IMR-90 (cell line): ENCODE data around the gene NLE1. TPM values are rescaled to one million over a fixed set of nuclear protein-coding genes. Genes with fewer than 3 reads are reported as not detected.

Experiments
- ATAC-seq: fragments of 200-7000 bp; cut with Tn5 transposase; 2 replicates; pipeline ENCODE4 v1.9.1; 2020; ENCODE audit warnings: low read depth, mild to moderate bottlenecking, moderate library complexity
- BruUV-seq: library from RNA; stranded (reverse); fragments of 400-500 nt; replicated peaks from 2 replicates; lab custom pipeline; 2021; lab: Mats Ljungman, UMichigan
- CTCF ChIA-PET: fragments of 300-600 bp; formaldehyde crosslinking; extraction: SDS; loops from one replicate; lab custom pipeline; 2021; ENCODE audit warnings: antibody characterized with exemption; lab: Yijun Ruan, JAX
- POLR2A ChIA-PET: fragments of 300-600 bp; sonication (Branson Sonifier 250); formaldehyde crosslinking; loops from one replicate; lab custom pipeline; 2022; ENCODE audit warnings: antibody characterized with exemption; ENCODE audit not compliant: unreplicated experiment; lab: Charles Lee
- DNase-seq: peaks from one replicate; pipeline ENCODE4 v3.0.0; 2013
- H2AFZ ChIP-seq: replicated peaks from 2 replicates; pipeline ENCODE3; 2013; ENCODE audit warnings: low read length, mild to moderate bottlenecking; ENCODE audit not compliant: poor library complexity
- H2AK5ac ChIP-seq: 2 replicates; pipeline ENCODE4 v1.6.1; 2013; ENCODE audit warnings: low read depth, low read length, inconsistent platforms
- H2AK9ac ChIP-seq: replicated peaks from 2 replicates; pipeline ENCODE3; 2013; ENCODE audit warnings: mild to moderate bottlenecking, low read depth, low read length, moderate library complexity; ENCODE audit not compliant: poor library complexity
- H2BK120ac ChIP-seq: 2 replicates; pipeline ENCODE4 v1.6.1; 2013; ENCODE audit warnings: low read depth, low read length, inconsistent platforms
- H2BK15ac ChIP-seq: 3 replicates; pipeline ENCODE4 v1.6.1; 2013; ENCODE audit warnings: low read depth, low read length, inconsistent platforms
- H2BK20ac ChIP-seq: 2 replicates; pipeline ENCODE4 v1.6.1; 2013; ENCODE audit warnings: low read depth, mild to moderate bottlenecking, inconsistent platforms, low read length, moderate library complexity
- H2BK5ac ChIP-seq: 2 replicates; pipeline ENCODE4 v1.6.1; 2013; ENCODE audit warnings: mild to moderate bottlenecking, low read depth, low read length, inconsistent platforms; ENCODE audit not compliant: poor library complexity, severe bottlenecking
- H3K14ac ChIP-seq: replicated peaks from 2 replicates; pipeline ENCODE4 v1.6.1; 2013; ENCODE audit warnings: low read depth, low read length, inconsistent platforms
- H3K18ac ChIP-seq: 2 replicates; pipeline ENCODE4 v1.6.1; 2013; ENCODE audit warnings: low read depth, low read length, control low read depth
- H3K23ac ChIP-seq: 2 replicates; pipeline ENCODE4 v1.6.1; 2013; ENCODE audit warnings: low read depth, low read length, inconsistent platforms
- H3K27ac ChIP-seq: 2 replicates; pipeline ENCODE4 v1.5.1; 2013; ENCODE audit warnings: mild to moderate bottlenecking, control low read depth, low read length; ENCODE audit not compliant: insufficient read depth
- H3K27me3 ChIP-seq: 2 replicates; pipeline ENCODE4 v1.6.1; 2013; ENCODE audit warnings: low read length; ENCODE audit not compliant: control insufficient read depth, insufficient read depth
- H3K36me3 ChIP-seq: 2 replicates; pipeline ENCODE4 v1.6.1; 2013; ENCODE audit warnings: low read length, mixed read lengths; ENCODE audit not compliant: control insufficient read depth, insufficient read depth
- H3K4ac ChIP-seq: 2 replicates; pipeline ENCODE4 v1.6.1; 2013; ENCODE audit warnings: low read depth, low read length, inconsistent platforms
- H3K4me1 ChIP-seq: 2 replicates; pipeline ENCODE4 v1.6.1; 2013; ENCODE audit warnings: low read length, mixed read lengths; ENCODE audit not compliant: control insufficient read depth, insufficient read depth
- H3K4me2 ChIP-seq: 2 replicates; pipeline ENCODE4 v1.6.1; 2013; ENCODE audit warnings: low read depth, mild to moderate bottlenecking, control low read depth, low read length, moderate library complexity
- H3K4me3 ChIP-seq: 2 replicates; pipeline ENCODE4 v1.5.1; 2013; ENCODE audit warnings: low read depth, mild to moderate bottlenecking, control low read depth, low read length, moderate library complexity; ENCODE audit not compliant: insufficient read depth
- H3K56ac ChIP-seq: 2 replicates; pipeline ENCODE4 v1.6.1; 2013; ENCODE audit warnings: low read length, inconsistent platforms; ENCODE audit not compliant: insufficient read depth; ENCODE audit errors: extremely low read depth
- H3K79me1 ChIP-seq, 2 experiments: 2 replicates each; pipeline ENCODE4 v1.6.1; 2013; ENCODE audit warnings: low read length in 2 of 2, inconsistent platforms in 1 of 2, low read depth in 1 of 2
- H3K9ac ChIP-seq: 2 replicates; pipeline ENCODE4 v1.6.1; 2013; ENCODE audit warnings: low read depth, low read length, control low read depth
- H3K9me1 ChIP-seq: 2 replicates; pipeline ENCODE4 v1.6.1; 2013; ENCODE audit warnings: low read length, inconsistent platforms; ENCODE audit not compliant: insufficient read depth
- H3K9me3 ChIP-seq: 2 replicates; pipeline ENCODE4 v1.6.1; 2013; ENCODE audit warnings: low read length; ENCODE audit not compliant: control insufficient read depth, insufficient read depth
- H4K20me1 ChIP-seq: 2 replicates; pipeline ENCODE4 v1.6.1; 2013; ENCODE audit warnings: low read length, inconsistent platforms; ENCODE audit not compliant: insufficient read depth
- H4K5ac ChIP-seq: 2 replicates; pipeline ENCODE4 v1.6.1; 2013; ENCODE audit warnings: mild to moderate bottlenecking, low read depth, low read length, control low read depth
- H4K8ac ChIP-seq, 2 experiments: 2 replicates each; pipeline ENCODE4 v1.6.1; 2013; ENCODE audit warnings: low read depth in 2 of 2, low read length in 2 of 2, control low read depth in 1 of 2, inconsistent platforms in 1 of 2
- H4K91ac ChIP-seq: 2 replicates; pipeline ENCODE4 v1.6.1; 2013; ENCODE audit warnings: low read depth, low read length, inconsistent platforms; ENCODE audit not compliant: insufficient read depth
- BHLHE40 ChIP-seq: fragments of 150-350 bp; IDR thresholded peaks from 2 replicates; pipeline ENCODE4 v1.6.1; 2016; ENCODE audit warnings: mild to moderate bottlenecking, low read depth, low read length
- CEBPB ChIP-seq: IDR thresholded peaks from 2 replicates; pipeline ENCODE4 v1.6.1; 2012; ENCODE audit warnings: low read depth, low read length, improper control_type of control experiment
- CHD1 ChIP-seq: IDR thresholded peaks from 2 replicates; pipeline ENCODE4 v1.6.1; 2012; ENCODE audit warnings: low read depth, low read length, improper control_type of control experiment
- CTCF ChIP-seq: conservative IDR thresholded peaks from 2 replicates; pipeline ENCODE4 v1.5.1; 2012; ENCODE audit warnings: mild to moderate bottlenecking, low read depth, low read length, improper control_type of control experiment
- ELK1 ChIP-seq: fragments of 150-350 bp; IDR thresholded peaks from 2 replicates; pipeline ENCODE4 v1.6.1; 2016; ENCODE audit warnings: low read depth, mild to moderate bottlenecking, low read length, moderate library complexity, borderline replicate concordance
- FOS ChIP-seq: fragments of 150-350 bp; IDR thresholded peaks from 2 replicates; pipeline ENCODE4 v1.6.1; 2016; ENCODE audit warnings: low read depth, low read length
- MAFK ChIP-seq: IDR thresholded peaks from 2 replicates; pipeline ENCODE4 v1.6.1; 2012; ENCODE audit warnings: low read depth, low read length, improper control_type of control experiment
- MAZ ChIP-seq: IDR thresholded peaks from 2 replicates; pipeline ENCODE4 v1.6.1; 2012; ENCODE audit warnings: low read depth, mild to moderate bottlenecking, low read length, improper control_type of control experiment, moderate library complexity, borderline replicate concordance
- MXI1 ChIP-seq: IDR thresholded peaks from 2 replicates; pipeline ENCODE4 v1.6.1; 2012; ENCODE audit warnings: low read depth, mild to moderate bottlenecking, low read length, moderate library complexity, borderline replicate concordance
- NFE2L2 ChIP-seq: fragments of 150-350 bp; IDR thresholded peaks from 2 replicates; pipeline ENCODE4 v1.6.1; 2016; ENCODE audit warnings: low read depth, mild to moderate bottlenecking, low read length
- POLR2A ChIP-seq: IDR thresholded peaks from 2 replicates; pipeline ENCODE4 v1.6.1; 2012; ENCODE audit warnings: mild to moderate bottlenecking, low read depth, low read length
- RAD21 ChIP-seq: IDR thresholded peaks from 2 replicates; pipeline ENCODE4 v1.6.1; 2012; ENCODE audit warnings: low read length, improper control_type of control experiment
- RCOR1 ChIP-seq: IDR thresholded peaks from 2 replicates; pipeline ENCODE4 v1.6.1; 2012; ENCODE audit warnings: mild to moderate bottlenecking, low read length, improper control_type of control experiment; ENCODE audit not compliant: insufficient replicate concordance
- RFX5 ChIP-seq: IDR thresholded peaks from 2 replicates; pipeline ENCODE4 v1.8.0; 2012; ENCODE audit warnings: low read depth, mild to moderate bottlenecking, low read length, moderate library complexity
- SMC3 ChIP-seq: fragments of 150-350 bp; IDR thresholded peaks from 2 replicates; pipeline ENCODE4 v1.6.1; 2016; ENCODE audit warnings: low read depth, mild to moderate bottlenecking, antibody characterized with exemption, low read length, moderate library complexity
- USF2 ChIP-seq: fragments of 150-350 bp; IDR thresholded peaks from 2 replicates; pipeline ENCODE4 v1.6.1; 2017; ENCODE audit warnings: mild to moderate bottlenecking, antibody characterized with exemption, low read length, low read depth
- WGBS, 2 experiments: methylation state at CpG; one replicate each; pipeline versions ENCODE4 v1.1.5 to v1.1.7; 2013; ENCODE audit warnings: missing lambda C conversion rate in 2 of 2; ENCODE audit not compliant: insufficient read length in 1 of 2; ENCODE audit errors: extremely low coverage in 2 of 2; 5-methylcytosine and 5-hydroxymethylcytosine counted together
- dilution Hi-C: fragments of 300-500 bp; cut with HindIII; formaldehyde crosslinking; loops from one replicate; pipeline ENCODE4 v1.14.3; 2018; ENCODE audit warnings: low sequenced_read_pairs; ENCODE audit not compliant: unreplicated experiment
- in situ Hi-C: fragments of 300-500 bp; cut with MboI; formaldehyde crosslinking; loops from 3 replicates; pipeline ENCODE4 v1.14.3; 2019; ENCODE audit warnings: low sequenced_read_pairs, inconsistent platforms, mixed read lengths
- intact Hi-C: fragments of 100-400 bp; cut with micrococcal nuclease; formaldehyde crosslinking; loops from 2 replicates; pipeline ENCODE4 v1.10.0; 2022
- polyA plus RNA-seq, 3 experiments: library from polyadenylated mRNA; depleted of rRNA; stranded (reverse); fragments of >200 nt; gene quantifications; 2 replicates each; pipeline ENCODE4 v1.2.3, GENCODE V29; 2012; ENCODE audit warnings: low replicate concordance in 1 of 3
- total RNA-seq: library from RNA; depleted of rRNA; stranded (reverse); fragments of >200 nt; gene quantifications from 2 replicates; pipeline ENCODE4 v1.2.3, GENCODE V29; 2012

Gene NLE1
- total and polyA plus RNA-seq, 2 of the 4 experiments (the other 2 are of a cell fraction), result 18.6 to 23.7 TPM

DNA sequence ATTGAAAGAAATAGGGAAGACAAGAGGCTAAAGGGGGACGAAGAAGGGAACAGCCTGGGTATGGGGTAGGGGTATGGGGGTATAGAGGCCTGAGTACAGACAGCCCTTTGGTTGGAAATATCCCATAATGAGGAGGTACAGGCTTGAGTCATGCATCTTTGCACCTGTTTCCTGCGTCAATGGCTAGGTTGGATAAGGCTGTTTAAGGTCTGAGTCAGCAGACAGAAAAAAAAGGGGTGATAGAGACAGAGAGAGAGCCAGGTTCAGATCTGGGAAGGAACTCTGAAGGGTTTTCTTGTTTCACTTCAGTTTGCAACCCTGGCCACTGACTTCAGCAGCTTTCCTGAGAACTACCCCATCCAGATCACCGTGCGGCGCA lies 12.1 kb downstream of the NLE1 start:
- ChIA-PET CTCF (interaction anchor here (0.9 kb wide), 1 partner anchor 11 kb away, joined by 4 read pairs; no protein-coding TSS in a partner anchor), POLR2A (no interaction called here)
- WGBS, 2 experiments, result 100% methylated on average over 4 of the region's 5 CpGs; no CpG with 5 or more reads in 1 of the 2 experiments

More for the DNA sequence above, 12.1 kb downstream of the NLE1 start:
- H3K79me1 ChIP-seq, result no peaks in the 10 kb centered on the region
- no peak overlapping the region for H2AK9ac ChIP-seq
- in situ Hi-C loops (loop anchor here (10.0 kb wide), 2 partner anchors 585 to 705 kb away; no protein-coding TSS in a partner anchor), intact Hi-C loops (no loop called here), dilution Hi-C loops (no loop called here)
- TF ChIP-seq CHD1 (no peak), CEBPB (no peak), MAFK (no peak), SMC3 (no peak), NFE2L2 (no peak), RFX5 (no peak), RCOR1 (no peak), RAD21 (no peak), USF2 (no peak), MAZ (no peak), FOS (no peak), MXI1 (no peak), BHLHE40 (no peak), CTCF (no peak), POLR2A (no peak), ELK1 (no peak)
- H3K18ac ChIP-seq, result peak overlapping the region; percentile 26; the same call in 1 of the 2 replicates
- no TSS peak for BruUV-seq
- peaks cover 39% of the 10 kb centered on the region for H3K36me3 ChIP-seq
- DNase-seq, result peak; percentile 40
- H4K91ac ChIP-seq, result no peak overlapping the region
- peak overlapping the region; percentile 63; the same call in 1 of the 2 replicates for H3K27ac ChIP-seq
- H3K9me3 ChIP-seq, result no peaks in the 10 kb centered on the region
- H3K4ac ChIP-seq, result no peak overlapping the region
- H3K9ac ChIP-seq, result no peak overlapping the region
- no peaks in the 10 kb centered on the region; the same call in 1 of the 2 replicates for H4K20me1 ChIP-seq
- no peak overlapping the region for H2BK15ac ChIP-seq
- no peak overlapping the region for H2BK120ac ChIP-seq
- H2AK5ac ChIP-seq, result no peak overlapping the region
- no peak overlapping the region for H3K23ac ChIP-seq
- H3K27me3 ChIP-seq, result no peaks in the 10 kb centered on the region
- H4K5ac ChIP-seq, result peak overlapping the region; percentile 11; the same call in 1 of the 2 replicates
- H2BK5ac ChIP-seq, result no peak overlapping the region
- no peak overlapping the region for H3K56ac ChIP-seq
- no peak for ATAC-seq
- H3K4me3 ChIP-seq, result no peak overlapping the region
- no peak overlapping the region for H2AFZ ChIP-seq
- peaks cover 17% of the 10 kb centered on the region for H3K9me1 ChIP-seq
- H3K14ac ChIP-seq, result no peak overlapping the region
- peaks cover 36% of the 10 kb centered on the region for H3K4me1 ChIP-seq
- no peak overlapping the region; the same call in 1 of the 2 replicates for H3K4me2 ChIP-seq
- no peak overlapping the region for H2BK20ac ChIP-seq
- no peak overlapping the region; a peak in 1 of 4 replicates for H4K8ac ChIP-seq
